HG02981 (cell line): ENCODE data around the gene CYP2W1.

Source experiments
- ATAC-seq: cut with Tn5 transposase; IDR thresholded peaks from one replicate; pipeline ENCODE4 v1.9.1; 2021; ENCODE audit warnings: mild to moderate bottlenecking, moderate library complexity; ENCODE audit not compliant: unreplicated experiment

CYP2W1 gene

DNA sequence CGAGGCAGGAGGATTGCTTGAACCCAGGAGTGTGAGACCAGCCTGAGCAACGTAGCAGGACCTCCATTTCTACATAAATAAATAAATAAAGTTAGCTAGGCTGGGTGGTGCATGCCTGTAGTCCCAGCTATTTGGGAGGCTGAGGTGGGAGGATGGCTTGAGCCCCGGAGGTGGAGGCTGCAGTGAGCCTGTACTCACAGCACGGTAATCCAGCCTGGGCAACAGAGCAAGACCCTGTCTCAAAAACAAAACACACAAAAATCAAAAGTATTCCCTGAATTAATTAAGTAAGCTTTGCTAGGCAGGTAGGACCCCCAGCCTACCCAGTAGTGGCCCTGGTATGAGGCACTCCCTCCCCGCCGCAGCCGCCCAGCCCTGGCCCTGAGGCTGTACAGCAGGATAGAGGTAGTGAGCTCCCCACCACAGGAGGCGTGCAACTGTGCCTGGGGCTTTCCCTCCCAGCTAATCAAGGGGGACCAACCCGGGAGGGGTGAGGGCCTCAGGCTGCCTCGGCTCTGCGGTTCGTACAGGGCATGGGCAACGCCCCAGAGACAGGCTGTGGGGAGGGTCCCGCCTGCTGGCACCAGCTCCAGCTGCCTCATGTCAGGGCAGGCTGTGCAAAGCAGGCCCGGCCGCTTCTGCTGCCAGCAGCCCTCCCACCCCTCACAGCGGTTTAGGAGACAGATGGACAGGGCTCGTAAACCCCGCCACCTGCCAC, 1.0 kb upstream of the CYP2W1 start:
- ATAC-seq = no peak

DNA sequence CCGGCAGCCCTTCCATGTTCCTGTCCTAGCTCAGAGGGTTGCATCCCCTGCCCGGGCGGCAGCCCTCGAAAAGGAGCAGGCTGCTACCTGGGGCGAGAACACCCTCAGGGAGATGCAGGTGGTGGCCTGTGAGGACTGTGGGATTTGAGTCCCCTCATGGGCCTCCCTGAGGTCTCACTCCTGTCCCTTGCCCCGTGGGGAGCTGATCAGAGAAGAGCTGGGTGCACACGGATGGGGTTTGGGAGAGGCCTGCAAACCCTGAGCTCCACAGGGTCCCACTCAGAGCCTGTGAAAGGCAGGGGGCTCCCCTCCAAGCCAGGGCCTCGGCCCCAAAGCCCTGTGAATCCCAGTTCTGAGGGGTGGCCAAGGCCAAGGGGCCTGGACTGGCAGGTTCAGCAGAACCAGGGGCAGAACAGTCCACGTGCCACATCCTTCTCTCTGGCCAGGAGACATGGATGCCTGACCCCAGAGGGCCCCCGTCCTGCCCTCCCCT, 424 bp upstream of the CYP2W1 start:
- ATAC-seq = no peak

- ATAC-seq = no peak
Measured at GRCh38 chr7:983616-984071, 663 bp downstream of the CYP2W1 start.

- no peak for ATAC-seq
Measured at GRCh38 chr7:984361-985126, 1.6 kb downstream of the CYP2W1 start.

DNA sequence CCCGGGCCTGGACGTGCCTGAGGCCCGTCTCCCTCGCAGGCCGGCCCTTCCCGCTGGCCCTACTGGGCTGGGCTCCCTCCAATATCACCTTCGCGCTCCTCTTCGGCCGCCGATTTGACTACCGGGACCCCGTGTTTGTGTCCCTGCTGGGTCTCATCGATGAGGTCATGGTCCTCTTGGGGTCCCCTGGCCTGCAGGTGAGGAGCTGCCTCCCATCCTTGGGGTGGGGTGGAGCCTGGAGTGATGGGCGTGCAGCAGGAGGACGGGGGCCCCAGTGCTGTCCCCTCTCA, 2.1 kb downstream of the CYP2W1 start:
- no peak for ATAC-seq

- ATAC-seq = no peak
Measured at GRCh38 chr7:985915-986741, 3.1 kb downstream of the CYP2W1 start.

- ATAC-seq = no peak
Measured at GRCh38 chr7:986766-987751, 4.1 kb downstream of the CYP2W1 start.

- ATAC-seq = no peak
Measured at GRCh38 chr7:987909-988308, 4.9 kb downstream of the CYP2W1 start.

- ATAC-seq = no peak
Measured at GRCh38 chr7:988426-988911, 5.5 kb downstream of the CYP2W1 start.

DNA sequence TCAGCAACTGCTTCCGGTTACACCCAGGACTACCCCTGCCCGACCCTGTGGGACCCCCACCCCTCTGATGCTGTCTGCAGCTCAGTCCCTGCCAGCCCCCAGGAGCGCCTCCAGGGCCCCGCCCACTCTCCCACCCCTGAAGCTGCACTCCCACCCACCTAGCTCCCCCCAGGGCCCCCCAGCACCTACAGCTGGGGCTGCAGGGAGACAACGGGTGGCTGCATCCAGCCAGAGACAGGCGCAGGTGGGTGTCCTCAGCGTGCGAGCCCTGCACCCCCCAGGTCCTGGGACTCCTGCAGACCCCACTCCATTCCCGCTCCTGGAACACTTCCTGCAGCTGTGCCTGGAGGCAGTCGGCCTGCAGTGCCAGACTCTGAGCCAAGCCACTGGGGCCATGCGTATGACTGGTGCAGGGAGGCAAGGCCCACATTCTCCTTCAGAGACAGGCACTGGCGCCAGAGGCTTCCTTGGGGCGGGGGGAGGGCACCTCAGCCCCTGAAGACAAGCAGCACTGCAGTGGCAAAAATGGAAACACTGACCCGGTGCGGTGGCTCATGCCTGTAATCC, 6.1 kb downstream of the CYP2W1 start:
- ATAC-seq = no peak

DNA sequence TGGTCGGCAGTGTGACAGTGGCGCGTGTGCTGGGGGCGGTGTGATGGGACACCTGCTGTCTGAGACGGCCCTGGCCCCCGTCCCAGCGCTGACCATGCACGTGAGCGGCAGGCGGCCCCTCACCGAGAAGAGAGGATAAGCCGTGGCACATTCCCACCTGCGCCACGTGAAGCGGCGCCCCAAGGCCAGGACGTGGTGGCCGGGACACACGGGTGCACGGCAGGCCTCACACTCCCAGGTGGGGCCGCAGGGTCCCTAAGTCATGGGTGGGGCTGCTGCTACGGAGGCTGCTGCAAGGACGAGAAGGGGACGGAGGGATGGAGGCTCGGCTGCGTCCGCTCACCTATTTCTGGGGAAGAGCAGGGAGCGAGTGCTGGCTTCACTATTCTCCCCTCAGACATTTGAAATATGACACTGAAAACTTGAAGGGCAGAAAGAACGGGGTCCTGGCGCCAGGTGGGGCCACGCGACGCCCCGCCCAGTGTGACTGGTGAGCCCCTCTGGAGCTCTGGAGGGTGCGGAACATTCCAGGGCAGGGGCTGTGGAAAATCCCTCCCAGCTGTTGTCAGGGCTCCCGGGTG, 7.5 kb downstream of the CYP2W1 start:
- no peak for ATAC-seq

- ATAC-seq = no peak
Measured at GRCh38 chr7:990933-991728, 8.2 kb downstream of the CYP2W1 start.

DNA sequence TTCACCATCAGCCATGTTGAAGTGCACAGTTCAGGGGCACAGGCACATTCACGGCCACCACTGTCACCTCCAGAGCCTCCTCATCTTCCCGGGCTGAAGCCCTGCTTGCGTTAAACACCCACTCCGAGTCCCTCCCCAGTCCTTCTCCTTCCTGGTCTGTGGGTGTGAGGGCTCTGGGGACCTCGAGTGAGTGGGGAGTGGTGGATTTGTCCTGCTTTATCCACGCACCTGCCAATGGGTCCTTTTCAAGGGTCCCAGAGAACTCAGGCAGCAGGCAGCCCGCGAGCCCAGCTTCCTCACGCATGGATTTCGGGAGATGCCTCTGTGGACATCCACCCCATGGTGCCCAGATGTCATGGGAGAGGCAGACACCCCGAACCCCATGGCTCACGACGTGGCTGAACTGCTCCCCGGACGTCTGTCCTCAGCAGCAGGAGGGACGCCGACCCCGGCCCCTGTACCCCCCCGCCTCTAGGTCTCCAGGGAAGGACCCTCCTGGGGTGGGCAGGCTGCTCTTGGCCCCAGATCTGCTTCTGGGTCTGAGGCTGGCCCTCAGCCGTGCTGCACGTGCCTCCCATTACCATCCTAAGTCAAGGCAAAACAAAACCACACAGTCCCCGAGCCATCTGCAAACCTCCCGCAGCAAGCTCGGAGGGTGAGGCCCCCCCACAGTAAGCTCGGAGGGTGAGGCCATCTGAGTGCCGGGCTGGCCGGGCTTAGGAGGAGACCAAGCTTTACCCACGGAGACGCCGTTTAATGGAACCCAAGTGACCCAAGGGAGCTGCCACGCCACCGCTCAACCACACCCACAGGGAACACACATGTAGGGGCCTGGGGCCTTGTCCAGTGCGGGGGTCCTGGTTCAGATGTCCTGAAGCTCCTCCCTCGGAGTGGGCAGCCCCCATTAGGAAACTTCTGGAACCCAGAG, 9.0 kb downstream of the CYP2W1 start:
- ATAC-seq = no peak

- peak; percentile 85 for ATAC-seq
Measured at GRCh38 chr7:992709-993607, 10.0 kb downstream of the CYP2W1 start.

- no peak for ATAC-seq
Measured at GRCh38 chr7:994592-995308, 11.8 kb downstream of the CYP2W1 start.

- no peak for ATAC-seq
Measured at GRCh38 chr7:995571-995970, 12.6 kb downstream of the CYP2W1 start.
